Ovary (tissue), 9 donors: Measurements from ENCODE around the gene RNU1-3. TPM values are rescaled to one million over a fixed set of nuclear protein-coding genes. Genes with fewer than 3 reads are reported as not detected.

Experiments used
- DNase-seq, 5 donors: peaks; one replicate each; pipeline ENCODE4 v3.0.0-alpha.2; 2019 to 2020
- H3K27ac ChIP-seq, 2 donors: fragments of 200-600 bp; one replicate each; pipeline versions ENCODE4 v1.5.1 to v1.8.0; 2019 to 2022
- H3K27me3 ChIP-seq: fragments of 200-600 bp; one replicate; pipeline ENCODE4 v1.8.0; 2022
- H3K36me3 ChIP-seq: fragments of 200-600 bp; sonication (generic); one replicate; pipeline ENCODE4 v1.5.1; 2019
- H3K4me1 ChIP-seq: one replicate; pipeline ENCODE4 v1.8.1; 2013; ENCODE audit warnings: mild to moderate bottlenecking, moderate library complexity; ENCODE audit not compliant: insufficient read depth
- H3K4me3 ChIP-seq: fragments of 200-600 bp; sonication (generic); one replicate; pipeline ENCODE4 v1.5.1; 2017
- H3K9me3 ChIP-seq, 2 donors: fragments of 200-600 bp in 1 of 2; sonication (generic) in 1 of 2; one replicate each; pipeline versions ENCODE4 v1.5.1 to v1.8.1; 2013 to 2019; ENCODE audit warnings: mild to moderate bottlenecking in 1 of 2, moderate library complexity in 1 of 2
- CTCF ChIP-seq, 3 donors: fragments of 450-650 bp in 2 of 3; fragments of 200-600 bp in 1 of 3; IDR thresholded peaks; one replicate each; pipeline versions ENCODE4 v1.5.1 to v1.8.0; 2016 to 2022; ENCODE audit warnings: antibody characterized with exemption in 3 of 3, mild to moderate bottlenecking in 1 of 3
- EP300 ChIP-seq: sonication (generic); formaldehyde crosslinking; IDR thresholded peaks from one replicate; pipeline ENCODE4 v1.6.1; 2017; ENCODE audit warnings: antibody characterized with exemption
- POLR2A ChIP-seq: fragments of 450-650 bp; IDR thresholded peaks from one replicate; pipeline ENCODE4 v1.6.1; 2017; ENCODE audit warnings: antibody characterized with exemption, mild to moderate bottlenecking, moderate library complexity
- WGBS, 3 donors: extraction: QIAGEN DNeasy Blood & Tissue Kit in 1 of 3; methylation state at CpG; one replicate each; pipeline versions ENCODE4 v1.1.5 to v1.1.7; 2013 to 2017; 5-methylcytosine and 5-hydroxymethylcytosine counted together
- intact Hi-C, 4 donors: fragments of 100-400 bp; cut with DNase I; formaldehyde crosslinking; loops; one replicate each; pipeline versions ENCODE4 v1.11.0 to v1.15.1; 2022 to 2023
- polyA plus RNA-seq, 2 donors: library from polyadenylated mRNA; stranded (reverse); fragments of 200-250 nt in 1 of 2; fragments of 350-450 nt in 1 of 2; fragmentation: Illumina TruSeq in 1 of 2; extraction: RNeasy Lipid Tissue Mini Kit (QIAGEN cat#74804) in 1 of 2; gene quantifications; one replicate each; pipeline ENCODE4 v1.2.3, GENCODE V29; 2013 to 2014
- small RNA-seq: library from RNA; depleted of rRNA; stranded (forward); fragments of <200 nt; gene quantifications from one replicate; pipeline ENCODE3, GENCODE V24; 2016
- total RNA-seq, 7 donors: library from RNA; depleted of rRNA in 2 of 7; stranded (reverse); fragments of >200 nt in 2 of 7; fragmentation: NEBNext Ultra II Directional in 3 of 7; extraction: Animal tissue kit (Norgen Biotek cat#: 25700) in 3 of 7; gene quantifications; one replicate each; pipeline versions ENCODE4 v1.1.0 to v1.2.4, GENCODE V29; 2016 to 2023
- donor health status: DM: no; HTN: no; CAD: no; lungs with moderate emphysema.
- donor health status: DM: no; HTN: no; CAD: no.
- donor health status: Bipolar disorder and iron deficiency.
- donor health status: DM: yes; HTN: yes; CAD: no.
- donor health status: DM: no; HTN: no; CAD: no.
- donor health status: DM: yes; HTN: yes; CAD: no.

The RNU1-3 gene
- total and polyA plus RNA-seq, 9 donors = under 0.01 to 7,521 (median 3,807) TPM; not detected in 2

DNA sequence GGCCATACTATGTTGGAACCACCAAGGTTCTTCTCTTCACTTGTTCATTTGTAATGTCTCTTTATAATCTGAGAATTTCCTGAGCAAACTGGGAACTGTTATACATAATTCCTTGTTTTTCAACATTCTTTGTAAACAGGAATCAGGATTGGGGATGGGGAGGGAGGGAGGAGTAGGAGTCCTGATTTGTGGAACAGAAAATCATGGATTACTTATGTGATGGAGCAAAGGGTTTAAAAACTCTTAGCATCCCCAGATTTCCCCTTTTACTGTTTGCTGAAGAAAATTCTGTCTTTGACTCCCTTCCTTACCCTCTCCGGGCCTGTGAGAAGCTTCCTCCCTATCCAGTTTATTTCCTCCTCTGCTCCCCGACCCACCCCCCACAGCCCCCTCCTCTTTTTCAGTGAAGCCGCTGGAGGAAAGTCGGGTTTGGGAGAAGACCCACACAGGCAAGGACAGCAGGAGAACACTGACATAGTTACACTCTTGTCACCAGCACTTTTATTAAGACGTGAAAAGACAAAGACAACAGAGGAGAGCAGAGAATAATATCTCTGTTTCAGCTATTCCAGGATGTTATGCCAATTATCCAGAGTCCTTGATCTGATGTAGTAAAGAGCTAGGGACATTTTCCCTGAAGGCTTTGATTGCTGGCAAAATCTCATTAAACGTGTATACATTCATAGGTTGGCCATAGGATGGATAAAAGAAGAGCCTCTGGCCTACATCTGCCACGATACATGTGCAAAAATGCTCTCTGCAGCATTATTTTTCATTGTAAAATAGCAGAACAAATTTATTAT is 48.8 kb downstream of the RNU1-3 start:
- 63 to 66% (median 66%) methylated on average over 7 of the region's 7 CpGs for WGBS, 3 donors
- TF ChIP-seq EP300 (no peak), CTCF (IDR thresholded peaks at IDR 0.05) (no peak), POLR2A (no peak)
- intact Hi-C loops = no loop called here

GRCh38 chr1:16617114-16617631 is 49.6 kb downstream of the RNU1-3 start:
- WGBS, 3 donors = 81 to 83% (median 82%) methylated on average over 20 of the region's 20 CpGs
- Histone ChIP-seq H3K36me3 (no peaks in the 10 kb centered on the region), H3K27ac (no peak overlapping the region), H3K4me3 (no peak overlapping the region), H3K27me3 (no peaks in the 10 kb centered on the region), H3K4me1 (no peaks in the 10 kb centered on the region), H3K9me3 (no peaks in the 10 kb centered on the region)
- peak in 3 of 5 donors; percentile 11 to 45 (median 30) for DNase-seq
- intact Hi-C loops = no loop called here
- TF ChIP-seq POLR2A = no peak
- no peak for TF ChIP-seq EP300
- TF ChIP-seq CTCF (IDR thresholded peaks at IDR 0.05) = no peak

More for the DNA sequence above, 48.8 kb downstream of the RNU1-3 start:
- H3K4me1 ChIP-seq = no peaks in the 10 kb centered on the region
- H3K27me3 ChIP-seq = no peaks in the 10 kb centered on the region
- H3K36me3 ChIP-seq = no peaks in the 10 kb centered on the region
- no peaks in the 10 kb centered on the region for H3K9me3 ChIP-seq
- peak in 1 of 5 donors; percentile 8 for DNase-seq
- H3K27ac ChIP-seq = no peak overlapping the region
- H3K4me3 ChIP-seq = no peak overlapping the region

Small RNA genes within 50 kb of the gene (small RNA-seq; reads per million reads assigned to genes)
- not detected for gene RNU1-3

Other genes with a start within 250 kb of the RNU1-3 start
- not detected for gene SPATA21, start 229.5 kb downstream of the RNU1-3 start, total RNA-seq
- under 1 TPM in 1 of 2 donors, not detected in 1; 0.17 TPM for gene SPATA21, start 229.5 kb downstream of the RNU1-3 start, polyA plus RNA-seq
- gene NECAP2, start 226.2 kb downstream of the RNU1-3 start, total RNA-seq = 10 to 100 TPM; 36.2 to 60.4 (median 51.9) TPM
- 10 to 100 TPM; 41.0 to 59.1 TPM for gene NECAP2, start 226.2 kb downstream of the RNU1-3 start, polyA plus RNA-seq
- 1,000 to 10,000 TPM in 5 of 7 donors, under 1 TPM in 2; under 0.01 to 7,521 (median 3,807) TPM for gene RNU1-1, start 152.7 kb downstream of the RNU1-3 start, total RNA-seq
- gene RNU1-1, start 152.7 kb downstream of the RNU1-3 start, polyA plus RNA-seq = not detected
- 100 to 1,000 TPM in 1 of 7 donors, 10 to 100 TPM in 6; 30.4 to 111 (median 55.9) TPM for gene NBPF1, start 53.4 kb downstream of the RNU1-3 start, total RNA-seq
- gene NBPF1, start 53.4 kb downstream of the RNU1-3 start, polyA plus RNA-seq = 10 to 100 TPM; 14.7 to 78.8 TPM
- 1,000 to 10,000 TPM in 5 of 7 donors, under 1 TPM in 2; under 0.01 to 7,521 (median 3,807) TPM for gene RNU1-4, start 73.6 kb upstream of the RNU1-3 start, total RNA-seq
- gene RNU1-4, start 73.6 kb upstream of the RNU1-3 start, polyA plus RNA-seq = not detected
- 1,000 to 10,000 TPM in 5 of 7 donors, under 1 TPM in 2; under 0.01 to 7,521 (median 3,807) TPM for gene RNU1-2, start 229.0 kb upstream of the RNU1-3 start, total RNA-seq
- not detected for gene RNU1-2, start 229.0 kb upstream of the RNU1-3 start, polyA plus RNA-seq